ENCODE measurements around the gene MUC4.
"Not testable (repeated sequence)": the region's sequence is repeated elsewhere in the genome, so short reads cannot be mapped to it uniquely, and the experiment has no call there.

MUC4 gene

GRCh38 chr3:195731356-195731905, 80.3 kb downstream of the MUC4 start:
- DNase-seq = no peak

DNA sequence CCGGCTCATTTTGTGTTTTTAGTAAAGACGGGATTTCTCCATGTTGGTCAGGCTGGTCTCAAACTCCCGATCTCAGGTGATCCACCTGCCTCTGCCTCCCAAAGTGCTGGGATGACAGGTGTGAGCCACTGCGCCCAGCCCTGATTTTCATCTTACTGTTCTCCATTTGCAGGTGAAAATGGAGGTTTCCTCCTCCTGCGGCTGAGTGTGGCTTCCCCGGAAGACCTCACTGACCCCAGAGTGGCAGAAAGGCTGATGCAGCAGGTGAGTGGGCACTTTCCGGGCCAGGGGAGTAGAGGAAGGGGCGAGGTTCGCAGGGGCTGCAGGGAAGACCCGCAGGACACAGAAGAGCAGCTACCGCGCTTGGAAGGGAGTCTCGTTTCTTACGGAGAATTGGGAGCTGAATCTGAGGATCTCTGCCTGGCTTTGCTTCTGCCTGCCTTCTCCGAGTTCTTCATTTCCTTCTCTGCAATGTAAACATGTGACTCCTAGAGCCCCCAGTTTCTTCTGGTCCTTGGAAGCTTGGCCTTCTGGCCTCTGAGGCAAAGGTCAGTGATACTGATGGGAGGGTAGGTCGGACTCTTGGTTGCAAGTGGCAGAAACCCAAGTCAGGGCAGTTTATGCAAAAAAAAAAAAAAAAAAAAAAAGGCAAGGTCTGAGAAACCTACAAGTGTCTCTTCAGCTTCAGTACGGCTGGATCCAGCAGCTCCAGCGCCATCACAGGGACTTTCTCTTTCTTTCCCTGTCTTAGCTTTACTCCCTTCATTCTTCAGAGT, 82.1 kb downstream of the MUC4 start:
- DNase-seq = no peak

GRCh38 chr3:195728789-195729188, 82.9 kb downstream of the MUC4 start:
- not testable (repeated sequence) for DNase-seq

DNA sequence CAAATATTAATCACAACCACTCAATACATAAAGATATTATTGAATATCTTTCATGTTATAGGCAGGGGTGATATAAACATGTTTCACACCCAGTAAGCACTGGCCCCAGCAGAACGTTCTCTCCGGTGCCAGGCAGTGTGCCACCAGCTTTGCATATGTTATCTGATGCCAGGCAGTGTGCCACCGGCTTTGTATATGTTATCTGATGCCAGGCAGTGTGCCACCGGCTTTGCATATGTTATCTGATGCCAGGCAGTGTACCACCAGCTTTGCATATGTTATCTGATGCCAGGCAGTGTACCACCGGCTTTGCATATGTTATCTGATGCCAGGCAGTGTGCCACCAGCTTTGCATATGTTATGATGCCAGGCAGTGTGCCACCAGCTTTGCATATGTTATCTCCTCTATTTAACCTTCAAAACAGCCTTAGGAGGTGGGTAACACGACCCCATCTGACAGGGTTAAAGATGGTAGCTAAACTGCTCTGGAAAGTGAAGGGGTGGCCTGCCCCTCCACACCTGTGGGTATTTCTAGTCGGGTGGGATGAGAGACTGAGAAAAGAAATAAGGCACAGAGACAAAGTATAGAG, 84.0 kb downstream of the MUC4 start:
- DNase-seq = no peak

DNA sequence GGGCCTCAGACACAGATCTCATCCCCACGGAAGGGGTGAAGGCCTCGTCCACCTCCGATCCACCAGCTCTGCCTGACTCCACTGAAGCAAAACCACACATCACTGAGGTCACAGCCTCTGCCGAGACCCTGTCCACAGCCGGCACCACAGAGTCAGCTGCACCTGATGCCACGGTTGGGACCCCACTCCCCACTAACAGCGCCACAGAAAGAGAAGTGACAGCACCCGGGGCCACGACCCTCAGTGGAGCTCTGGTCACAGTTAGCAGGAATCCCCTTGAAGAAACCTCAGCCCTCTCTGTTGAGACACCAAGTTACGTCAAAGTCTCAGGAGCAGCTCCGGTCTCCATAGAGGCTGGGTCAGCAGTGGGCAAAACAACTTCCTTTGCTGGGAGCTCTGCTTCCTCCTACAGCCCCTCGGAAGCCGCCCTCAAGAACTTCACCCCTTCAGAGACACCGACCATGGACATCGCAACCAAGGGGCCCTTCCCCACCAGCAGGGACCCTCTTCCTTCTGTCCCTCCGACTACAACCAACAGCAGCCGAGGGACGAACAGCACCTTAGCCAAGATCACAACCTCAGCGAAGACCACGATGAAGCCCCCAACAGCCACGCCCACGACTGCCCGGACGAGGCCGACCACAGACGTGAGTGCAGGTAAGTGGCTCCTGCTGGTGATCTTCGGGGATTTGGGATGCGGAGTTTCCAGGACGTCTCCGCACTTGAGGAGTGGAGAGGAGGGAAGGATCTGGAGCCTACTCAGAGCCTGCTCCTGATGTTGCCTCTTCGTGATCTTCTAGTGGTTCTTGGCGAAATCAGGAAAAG, 85.6 kb downstream of the MUC4 start:
- DNase-seq = not testable (repeated sequence)

GRCh38 chr3:195724363-195724762, 87.4 kb downstream of the MUC4 start:
- DNase-seq = not testable (repeated sequence)

GRCh38 chr3:195722996-195723345, 88.8 kb downstream of the MUC4 start:
- DNase-seq = not testable (repeated sequence)

- not testable (repeated sequence) for DNase-seq
Observed at GRCh38 chr3:195722139-195722995, 89.4 kb downstream of the MUC4 start.

DNA sequence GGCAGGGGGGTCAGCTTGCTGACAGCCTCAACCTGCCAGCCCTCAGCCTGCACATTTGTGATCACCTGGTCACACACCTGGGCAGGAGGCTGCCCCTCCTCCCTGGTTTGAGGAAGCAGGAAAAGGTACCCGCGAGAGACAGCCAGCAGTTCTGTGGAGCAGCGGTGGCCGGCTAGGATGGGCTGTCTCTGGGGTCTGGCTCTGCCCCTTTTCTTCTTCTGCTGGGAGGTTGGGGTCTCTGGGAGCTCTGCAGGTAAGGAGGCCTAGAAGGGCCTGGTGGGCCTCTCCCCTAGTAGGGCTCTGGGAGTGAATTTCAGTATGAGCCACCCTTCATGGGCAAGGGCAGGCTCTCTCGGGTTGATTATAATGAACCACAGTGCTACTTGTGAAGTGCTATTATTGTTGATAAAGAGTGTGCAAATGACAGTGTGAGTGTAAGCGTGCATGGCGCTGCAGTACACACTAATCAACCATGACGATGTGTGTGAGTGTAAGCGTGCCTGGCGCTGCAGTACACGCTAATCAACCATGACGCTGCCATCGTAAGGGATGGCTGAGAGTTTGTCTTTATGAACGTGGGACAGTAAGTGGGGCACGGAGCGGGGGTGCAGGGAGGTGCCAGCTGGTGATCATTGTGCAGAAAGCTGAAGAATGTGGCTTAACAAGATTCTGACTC, 90.8 kb downstream of the MUC4 start, which contains the start of gene MUC20:
MUC20 (plus strand) TSS at position 148 of the 676 bp plus-strand sequence; CDS start at position 178, 30 bp downstream.
- DNase-seq = not testable (repeated sequence)

GRCh38 chr3:195719514-195720254, 92.0 kb downstream of the MUC4 start:
- not testable (repeated sequence) for DNase-seq

- DNase-seq = no peak
Observed at GRCh38 chr3:195718477-195718984, 93.2 kb downstream of the MUC4 start.

DNA sequence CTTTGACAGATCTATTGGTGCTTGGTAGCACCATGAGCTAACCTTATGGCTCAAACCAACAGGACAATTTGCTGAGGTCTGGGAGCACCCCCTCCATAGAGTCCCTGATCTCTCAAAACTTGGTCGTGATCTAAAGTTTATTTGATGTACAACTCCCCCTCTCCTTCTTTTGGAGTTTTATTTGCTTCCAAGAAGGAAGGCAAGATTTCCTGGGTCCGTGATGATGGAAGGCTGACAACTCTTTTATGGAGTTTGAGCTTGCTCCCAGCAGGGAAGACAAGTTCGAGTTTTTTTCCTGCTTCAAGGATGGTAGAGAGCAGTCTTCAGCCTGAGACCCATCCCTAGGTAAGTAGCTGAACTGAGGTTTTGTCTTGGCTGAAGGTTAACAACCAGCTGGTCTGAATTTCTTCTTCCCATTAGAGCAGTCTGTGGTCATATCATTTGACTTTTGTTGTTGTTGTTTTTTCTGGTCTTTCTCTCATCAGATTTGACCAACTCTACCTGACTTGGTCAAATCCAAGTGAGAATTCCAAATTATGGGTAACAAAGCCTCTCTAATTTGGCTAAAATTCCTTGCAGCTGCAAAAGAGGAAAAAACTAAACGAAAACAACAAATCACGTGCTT, 93.8 kb downstream of the MUC4 start:
- no peak for DNase-seq

DNA sequence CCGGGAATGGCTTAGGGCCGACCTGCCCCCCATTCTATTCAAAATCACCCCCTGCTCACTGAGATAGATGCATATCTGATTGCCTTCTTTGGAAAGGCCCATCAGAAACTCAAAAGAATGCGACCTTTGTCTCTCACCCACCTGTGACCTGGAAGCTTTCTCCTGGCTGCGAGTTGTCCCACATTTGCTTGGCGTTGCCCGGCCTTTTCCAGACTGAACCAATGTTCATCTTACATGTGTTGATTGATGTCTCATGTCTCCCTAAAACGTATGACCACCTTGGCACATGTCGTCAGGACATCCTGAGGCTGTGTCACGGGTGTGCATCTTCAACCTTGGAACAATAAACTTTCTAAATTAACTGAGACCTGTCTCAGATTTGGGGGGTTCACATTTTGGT, 94.3 kb downstream of the MUC4 start:
- no peak for DNase-seq

DNA sequence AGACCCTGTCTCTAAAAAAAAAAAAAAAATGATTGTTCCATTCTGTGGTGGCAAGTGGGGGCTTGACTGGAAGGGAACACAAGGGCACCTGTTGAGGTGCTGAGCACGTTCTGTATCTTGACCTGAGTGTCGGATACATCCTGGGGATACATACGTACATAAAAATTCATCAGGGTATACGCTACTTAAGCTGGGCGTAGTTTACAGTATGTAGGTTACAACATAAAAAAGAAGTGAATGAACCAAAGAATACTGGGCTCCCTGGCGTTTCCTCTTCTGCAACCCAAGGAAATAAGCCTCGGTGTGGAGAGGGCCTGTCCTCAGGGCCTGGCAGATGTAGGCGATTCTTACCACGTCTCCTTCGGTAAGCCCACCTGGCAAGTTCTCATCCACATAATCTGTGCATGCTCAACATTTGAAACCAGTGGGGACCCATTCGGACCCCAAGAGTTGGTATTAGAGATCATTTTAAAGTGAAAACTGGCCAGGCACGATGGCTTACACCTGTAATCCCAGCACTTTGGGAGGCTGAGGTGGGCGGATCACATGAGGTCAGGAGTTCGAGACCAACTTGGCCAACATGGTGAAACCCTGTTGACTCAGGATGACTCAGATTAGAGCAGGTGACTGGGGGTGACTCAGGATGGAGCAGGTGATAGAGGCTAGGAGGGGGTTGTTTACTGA, 96.0 kb downstream of the MUC4 start:
- peak; percentile 22 for DNase-seq

GRCh38 chr3:195715134-195715533, 96.6 kb downstream of the MUC4 start:
- DNase-seq = no peak

- no peak for DNase-seq
Observed at GRCh38 chr3:195714380-195715011, 97.2 kb downstream of the MUC4 start.

DNA sequence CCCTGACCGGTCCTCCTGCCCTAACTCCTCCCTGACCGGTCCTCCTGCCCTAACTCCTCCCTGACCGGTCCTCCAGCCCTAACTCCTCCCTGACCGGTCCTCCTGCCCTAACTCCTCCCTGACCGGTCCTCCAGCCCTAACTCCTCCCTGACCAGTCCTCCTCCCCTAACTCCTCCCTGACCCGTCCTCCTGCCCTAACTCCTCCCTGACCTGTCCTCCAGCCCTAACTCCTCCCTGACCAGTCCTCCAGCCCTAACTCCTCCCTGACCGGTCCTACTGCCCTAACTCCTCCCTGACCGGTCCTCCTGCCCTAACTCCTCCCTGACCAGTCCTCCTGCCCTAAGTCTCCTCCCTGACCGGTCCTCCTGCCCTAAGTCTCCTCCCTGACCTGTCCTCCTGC, 98.6 kb downstream of the MUC4 start:
- DNase-seq = not testable (repeated sequence)

DNA sequence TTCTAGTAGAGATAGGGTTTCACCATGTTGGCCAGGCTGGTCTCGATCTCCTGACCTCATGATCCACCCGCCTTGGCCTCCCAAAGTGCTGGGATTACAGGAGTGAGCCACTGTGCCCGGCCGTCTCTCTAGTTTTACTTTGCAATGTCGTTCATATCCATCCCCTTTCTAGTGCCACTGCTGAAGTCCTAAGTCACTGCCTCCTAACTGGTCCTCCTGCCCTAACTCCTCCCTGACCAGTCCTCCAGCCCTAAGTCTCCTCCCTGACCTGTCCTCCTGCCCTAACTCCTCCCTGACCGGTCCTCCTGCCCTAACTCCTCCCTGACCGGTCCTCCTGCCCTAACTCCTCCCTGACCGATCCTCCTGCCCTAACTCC, 99.2 kb downstream of the MUC4 start:
- not testable (repeated sequence) for DNase-seq

Measured in stimulated activated CD4-positive, alpha-beta T cell treated with anti-CD3 and anti-CD28 coated beads, Interleukin-4, amount 100 ng/mL, for 1 hour (primary cell).